HG03039 (cell line): ENCODE results near the gene ABHD12B.
A peak's percentile ranks its signal among the peaks of the same experiment; 100 is the strongest.

Experiments used
- ATAC-seq: cut with Tn5 transposase; IDR thresholded peaks from one replicate; pipeline ENCODE4 v1.9.1; 2021; ENCODE audit warnings: mild to moderate bottlenecking, moderate library complexity; ENCODE audit not compliant: unreplicated experiment

The ABHD12B gene

GRCh38 chr14:50839048-50839447 is 32.8 kb upstream of the ABHD12B start:
- ATAC-seq, result no peak

- ATAC-seq, result no peak
Observed at GRCh38 chr14:50839691-50840090, 32.2 kb upstream of the ABHD12B start.

- no peak for ATAC-seq
Observed at GRCh38 chr14:50844391-50844790, 27.5 kb upstream of the ABHD12B start.

- ATAC-seq, result no peak
Observed at GRCh38 chr14:50845166-50845565, 26.7 kb upstream of the ABHD12B start.

GRCh38 chr14:50846226-50846880 is 25.5 kb upstream of the ABHD12B start:
- no peak for ATAC-seq

- ATAC-seq, result no peak
Observed at GRCh38 chr14:50853891-50854290, 18.0 kb upstream of the ABHD12B start.

- no peak for ATAC-seq
Observed at GRCh38 chr14:50854521-50854920, 17.3 kb upstream of the ABHD12B start.

GRCh38 chr14:50855558-50855957 is 16.3 kb upstream of the ABHD12B start:
- ATAC-seq, result no peak

GRCh38 chr14:50856660-50857059 is 15.2 kb upstream of the ABHD12B start:
- no peak for ATAC-seq

GRCh38 chr14:50859296-50859624 is 12.6 kb upstream of the ABHD12B start:
- ATAC-seq, result no peak

GRCh38 chr14:50860478-50861086 is 11.3 kb upstream of the ABHD12B start:
- no peak for ATAC-seq

GRCh38 chr14:50862036-50862570 is 9.8 kb upstream of the ABHD12B start:
- no peak for ATAC-seq

GRCh38 chr14:50864237-50864636 is 7.6 kb upstream of the ABHD12B start:
- no peak for ATAC-seq

- ATAC-seq, result no peak
Observed at GRCh38 chr14:50864946-50865345, 6.9 kb upstream of the ABHD12B start.

GRCh38 chr14:50865391-50866076 is 6.3 kb upstream of the ABHD12B start:
- ATAC-seq, result no peak

- ATAC-seq, result no peak
Observed at GRCh38 chr14:50871228-50871627, 625 bp upstream of the ABHD12B start.

- ATAC-seq, result no peak
Observed at GRCh38 chr14:50874757-50875156, 2.9 kb downstream of the ABHD12B start.

GRCh38 chr14:50875359-50876070 is 3.7 kb downstream of the ABHD12B start:
- ATAC-seq, result peak; percentile 92

GRCh38 chr14:50882932-50883826 is 11.3 kb downstream of the ABHD12B start:
- no peak for ATAC-seq

GRCh38 chr14:50883827-50884197 is 12.0 kb downstream of the ABHD12B start:
- no peak for ATAC-seq

GRCh38 chr14:50887476-50887875 is 15.6 kb downstream of the ABHD12B start:
- ATAC-seq, result no peak
